Parathyroid adenoma (tissue), 2 donors: ENCODE measurements around the gene KRT35.
"Not testable (repeated sequence)": the region's sequence is repeated elsewhere in the genome, so short reads cannot be mapped to it uniquely, and the experiment has no call there.

Experiments
- H2AFZ ChIP-seq: fragments of 300-600 bp; sonication (generic); one replicate; pipeline ENCODE4 v1.7.0; 2017; ENCODE audit warnings: antibody characterized with exemption, mild to moderate bottlenecking
- H3K27ac ChIP-seq: fragments of 300-600 bp; sonication (generic); one replicate; pipeline ENCODE4 v1.7.0; 2017
- H3K27me3 ChIP-seq: fragments of 300-600 bp; sonication (generic); one replicate; pipeline ENCODE4 v1.7.0; 2017; ENCODE audit warnings: low read length; ENCODE audit not compliant: control insufficient read depth, insufficient read depth
- H3K36me3 ChIP-seq: fragments of 300-600 bp; sonication (generic); one replicate; pipeline ENCODE4 v1.7.0; 2017; ENCODE audit warnings: low read length; ENCODE audit not compliant: control insufficient read depth, insufficient read depth
- H3K4me1 ChIP-seq: fragments of 300-600 bp; sonication (generic); one replicate; pipeline ENCODE4 v1.7.0; 2017; ENCODE audit warnings: control low read depth
- H3K4me2 ChIP-seq: fragments of 300-600 bp; sonication (generic); one replicate; pipeline ENCODE4 v1.7.0; 2017; ENCODE audit warnings: low read length
- H3K4me3 ChIP-seq: fragments of 300-600 bp; sonication (generic); one replicate; pipeline ENCODE4 v1.7.0; 2017; ENCODE audit warnings: low read depth, low read length
- H3K79me2 ChIP-seq: fragments of 300-600 bp; sonication (generic); one replicate; pipeline ENCODE4 v1.7.0; 2017; ENCODE audit warnings: control low read depth
- H3K9ac ChIP-seq: fragments of 300-600 bp; sonication (generic); one replicate; pipeline ENCODE4 v1.7.0; 2017; ENCODE audit warnings: mild to moderate bottlenecking
- H3K9me3 ChIP-seq: fragments of 300-600 bp; sonication (generic); one replicate; pipeline ENCODE4 v1.7.0; 2017; ENCODE audit warnings: low read length; ENCODE audit not compliant: control insufficient read depth
- TF ChIP-seq, protein P1 (sequence below): fragments of 300-600 bp; sonication (generic); IDR thresholded peaks from one replicate; pipeline ENCODE4 v1.7.0; 2017; ENCODE audit warnings: antibody characterized with exemption, mild to moderate bottlenecking
- donor health status: primary hyperparathyroidism.

KRT35 gene

GRCh38 chr17:41434005-41434404 lies 46.9 kb downstream of the KRT35 start:
- no peak overlapping the region for H2AFZ ChIP-seq
- H3K4me2 ChIP-seq = no peak overlapping the region
- H3K27ac ChIP-seq = no peak overlapping the region
- no peak overlapping the region for H3K4me3 ChIP-seq
- no peaks in the 10 kb centered on the region for H3K4me1 ChIP-seq
- TF ChIP-seq, protein P1, sequence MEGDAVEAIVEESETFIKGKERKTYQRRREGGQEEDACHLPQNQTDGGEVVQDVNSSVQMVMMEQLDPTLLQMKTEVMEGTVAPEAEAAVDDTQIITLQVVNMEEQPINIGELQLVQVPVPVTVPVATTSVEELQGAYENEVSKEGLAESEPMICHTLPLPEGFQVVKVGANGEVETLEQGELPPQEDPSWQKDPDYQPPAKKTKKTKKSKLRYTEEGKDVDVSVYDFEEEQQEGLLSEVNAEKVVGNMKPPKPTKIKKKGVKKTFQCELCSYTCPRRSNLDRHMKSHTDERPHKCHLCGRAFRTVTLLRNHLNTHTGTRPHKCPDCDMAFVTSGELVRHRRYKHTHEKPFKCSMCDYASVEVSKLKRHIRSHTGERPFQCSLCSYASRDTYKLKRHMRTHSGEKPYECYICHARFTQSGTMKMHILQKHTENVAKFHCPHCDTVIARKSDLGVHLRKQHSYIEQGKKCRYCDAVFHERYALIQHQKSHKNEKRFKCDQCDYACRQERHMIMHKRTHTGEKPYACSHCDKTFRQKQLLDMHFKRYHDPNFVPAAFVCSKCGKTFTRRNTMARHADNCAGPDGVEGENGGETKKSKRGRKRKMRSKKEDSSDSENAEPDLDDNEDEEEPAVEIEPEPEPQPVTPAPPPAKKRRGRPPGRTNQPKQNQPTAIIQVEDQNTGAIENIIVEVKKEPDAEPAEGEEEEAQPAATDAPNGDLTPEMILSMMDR = no peak
- no peak overlapping the region for H3K9ac ChIP-seq
- H3K27me3 ChIP-seq = no peaks in the 10 kb centered on the region
- no peaks in the 10 kb centered on the region for H3K36me3 ChIP-seq
- H3K9me3 ChIP-seq = no peaks in the 10 kb centered on the region
- no peaks in the 10 kb centered on the region for H3K79me2 ChIP-seq

DNA sequence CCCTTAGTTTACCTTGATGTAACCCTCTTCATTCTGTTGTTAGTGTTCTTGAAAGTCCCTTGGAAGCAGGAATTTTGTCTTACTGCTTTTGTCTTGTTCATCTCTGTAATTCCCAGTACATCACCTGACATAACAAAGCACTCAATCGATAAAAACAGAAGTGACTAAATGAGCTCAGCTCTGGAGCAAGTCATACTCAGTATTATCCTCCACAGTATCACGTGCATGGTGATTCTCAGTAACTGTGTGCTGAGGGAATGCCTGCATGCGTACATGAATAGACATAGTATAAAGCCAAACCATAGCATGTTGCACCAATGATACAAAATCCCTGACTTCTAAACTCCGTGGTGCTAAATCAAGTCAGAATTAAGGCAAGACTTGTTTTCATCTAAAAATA lies 47.4 kb downstream of the KRT35 start:
- Histone ChIP-seq H3K27me3 (no peaks in the 10 kb centered on the region), H3K79me2 (no peaks in the 10 kb centered on the region), H3K36me3 (no peaks in the 10 kb centered on the region), H3K27ac (no peak overlapping the region), H3K4me3 (no peak overlapping the region), H2AFZ (no peak overlapping the region), H3K9ac (no peak overlapping the region), H3K4me1 (no peaks in the 10 kb centered on the region), H3K9me3 (no peaks in the 10 kb centered on the region), H3K4me2 (no peak overlapping the region)
- TF ChIP-seq, protein P1 = no peak

- H3K79me2 ChIP-seq, H3K4me1 ChIP-seq, H3K9me3 ChIP-seq, H3K4me3 ChIP-seq, H3K4me2 ChIP-seq, H2AFZ ChIP-seq, H3K27ac ChIP-seq, H3K9ac ChIP-seq, H3K27me3 ChIP-seq, H3K36me3 ChIP-seq: not testable (repeated sequence)
Observed at GRCh38 chr17:41430376-41430775, 50.6 kb downstream of the KRT35 start.

DNA sequence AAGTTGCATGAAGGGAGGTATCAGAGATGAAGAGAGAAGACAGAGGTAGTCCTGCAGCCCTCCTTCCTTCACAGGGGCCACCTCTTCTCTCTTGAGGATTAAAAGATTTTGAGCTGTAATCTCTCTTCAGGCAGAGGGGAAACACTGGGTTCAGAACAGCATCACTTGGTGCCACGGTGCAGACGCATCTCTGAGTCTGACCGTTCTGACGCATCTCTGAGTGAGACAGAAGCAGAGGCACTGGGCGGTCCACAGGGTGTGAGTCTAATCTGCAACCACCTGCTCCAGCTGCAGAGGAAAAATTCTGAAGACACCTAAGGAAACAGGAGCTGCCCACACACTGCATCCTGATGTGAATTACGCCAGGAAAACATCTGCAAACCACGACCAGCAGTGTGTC lies 51.3 kb downstream of the KRT35 start:
- Histone ChIP-seq H3K79me2 (no peaks in the 10 kb centered on the region), H3K4me2 (no peak overlapping the region), H3K36me3 (no peaks in the 10 kb centered on the region), H3K9me3 (no peaks in the 10 kb centered on the region), H3K4me3 (no peak overlapping the region), H3K9ac (no peak overlapping the region), H2AFZ (no peak overlapping the region), H3K4me1 (no peaks in the 10 kb centered on the region), H3K27ac (no peak overlapping the region), H3K27me3 (no peaks in the 10 kb centered on the region)
- TF ChIP-seq, protein P1 = no peak

DNA sequence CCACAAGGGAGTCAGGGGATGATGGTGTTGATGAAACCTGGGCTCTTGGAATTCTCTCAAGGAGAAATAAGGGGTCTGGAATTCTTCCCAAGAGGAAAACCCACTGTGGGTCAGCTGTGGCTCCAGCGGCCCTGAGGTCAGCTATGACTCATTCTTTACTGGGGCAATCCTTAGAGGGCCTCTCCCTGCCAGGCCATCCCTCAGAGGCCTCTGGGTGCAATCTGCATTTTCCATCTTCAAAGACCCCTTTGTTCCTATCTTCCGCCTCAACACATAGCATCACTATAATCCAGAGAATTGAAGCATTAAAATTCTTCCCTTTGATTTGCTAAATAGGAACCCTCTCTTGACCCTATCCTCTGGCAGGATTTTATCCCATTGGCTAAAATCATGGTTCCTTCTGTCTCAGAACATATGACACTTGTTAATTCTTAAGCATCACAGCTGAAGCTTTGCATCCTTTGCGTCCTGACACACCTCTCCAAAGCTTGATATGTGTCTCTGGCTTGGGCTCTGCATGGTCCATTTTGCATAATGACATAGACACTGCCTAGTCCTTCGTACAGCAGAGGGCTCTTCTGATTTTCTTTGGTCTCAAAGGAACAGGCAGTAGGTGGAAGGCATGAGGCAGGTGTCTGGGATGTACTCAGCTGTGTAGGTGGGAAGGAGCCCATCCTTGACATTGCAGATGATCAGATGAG lies 52.2 kb downstream of the KRT35 start:
- no peaks in the 10 kb centered on the region for H3K4me1 ChIP-seq
- H3K9ac ChIP-seq = no peak overlapping the region
- no peak overlapping the region for H3K4me2 ChIP-seq
- H3K27me3 ChIP-seq = no peaks in the 10 kb centered on the region
- no peaks in the 10 kb centered on the region for H3K36me3 ChIP-seq
- TF ChIP-seq, protein P1 = no peak
- no peak overlapping the region for H2AFZ ChIP-seq
- H3K9me3 ChIP-seq = no peaks in the 10 kb centered on the region
- no peak overlapping the region for H3K27ac ChIP-seq
- H3K4me3 ChIP-seq = no peak overlapping the region
- no peaks in the 10 kb centered on the region for H3K79me2 ChIP-seq
